ENCODE results near the gene PSME3. TPM values are rescaled to one million over a fixed set of nuclear protein-coding genes. Genes with fewer than 3 reads are reported as not detected.

Gene PSME3
- polyA plus RNA-seq, 1 of the 3 experiments (the other 2 are of a cell fraction), result 139 TPM

DNA sequence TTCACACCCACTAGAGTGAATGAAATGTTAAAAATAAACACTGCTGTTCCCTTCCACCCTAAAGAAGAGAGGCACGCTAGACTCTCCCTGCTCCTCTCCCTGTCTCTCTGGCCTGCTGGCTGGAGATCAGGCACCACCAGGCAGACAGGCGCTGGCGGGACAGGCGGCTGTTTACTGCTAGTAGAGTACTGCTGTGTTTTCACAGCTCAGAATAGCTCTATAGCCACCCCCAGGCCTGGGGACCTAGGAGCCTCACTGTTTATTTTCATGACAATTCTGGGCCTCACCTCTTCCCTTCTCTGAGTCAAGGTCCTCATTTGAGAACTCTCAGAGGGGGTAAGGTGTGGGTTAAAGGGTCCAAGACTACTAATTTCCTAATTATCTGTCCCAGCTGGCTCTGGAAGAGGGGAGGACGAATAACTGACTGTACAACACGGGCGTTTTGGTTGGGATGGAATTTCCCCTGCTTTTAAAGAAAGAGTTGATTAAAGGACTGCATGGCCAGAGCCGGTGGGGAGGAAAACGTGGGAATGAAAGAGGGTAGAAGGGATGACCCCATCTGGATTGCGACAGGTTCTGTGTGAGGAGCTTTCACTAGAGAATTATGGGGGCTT lies 58.4 kb downstream of the PSME3 start:
- ChIA-PET POLR2A (no interaction called here), CTCF (no interaction called here)
- no peaks in the 10 kb centered on the region for H3K9me2 ChIP-seq
- H3F3A ChIP-seq (replicated peaks; ENCODE audit: insufficient read depth), result peaks cover 6% of the 10 kb centered on the region
- 72% methylated on average over 10 of the region's 10 CpGs for WGBS (ENCODE audit: low lambda C conversion rate)
- H3K4me2 ChIP-seq, result no peak overlapping the region
- no peaks in the 10 kb centered on the region; the same call in 1 of the 2 replicates for H3K27me3 ChIP-seq (ENCODE audit: insufficient read depth)
- H2AFZ ChIP-seq (ENCODE audit: low read depth), result no peak overlapping the region
- H3K79me2 ChIP-seq (ENCODE audit: insufficient read depth), result no peaks in the 10 kb centered on the region
- no peaks in the 10 kb centered on the region for H3K36me3 ChIP-seq (replicated peaks in 1 of 2; ENCODE audit: control insufficient read depth in 1 of 2, insufficient read depth in 2 of 2, low read length in 1 of 2)
- H3K4me3 ChIP-seq (ENCODE audit: low read depth in 2 of 2, low read length in 1 of 2), result no peak overlapping the region
- no peak overlapping the region for H3K27ac ChIP-seq (ENCODE audit: low read depth in 2 of 2, low read length in 1 of 2)
- H3K9me3 ChIP-seq, result no peaks in the 10 kb centered on the region
- TF ChIP-seq FOXJ3 (CRISPR knock-in tag; IDR thresholded peaks at IDR 0.05), result no peak
- no peak for TF ChIP-seq RXRA (IDR thresholded peaks at IDR 0.05; ENCODE audit: borderline replicate concordance, low read depth)
- TF ChIP-seq, protein P1, sequence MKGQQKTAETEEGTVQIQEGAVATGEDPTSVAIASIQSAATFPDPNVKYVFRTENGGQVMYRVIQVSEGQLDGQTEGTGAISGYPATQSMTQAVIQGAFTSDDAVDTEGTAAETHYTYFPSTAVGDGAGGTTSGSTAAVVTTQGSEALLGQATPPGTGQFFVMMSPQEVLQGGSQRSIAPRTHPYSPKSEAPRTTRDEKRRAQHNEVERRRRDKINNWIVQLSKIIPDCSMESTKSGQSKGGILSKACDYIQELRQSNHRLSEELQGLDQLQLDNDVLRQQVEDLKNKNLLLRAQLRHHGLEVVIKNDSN (IDR thresholded peaks at IDR 0.05; ENCODE audit: borderline replicate concordance, low read depth), result no peak
- no peak for TF ChIP-seq GATA2 (CRISPR knock-in tag; IDR thresholded peaks at IDR 0.05)
- TF ChIP-seq, protein P2, sequence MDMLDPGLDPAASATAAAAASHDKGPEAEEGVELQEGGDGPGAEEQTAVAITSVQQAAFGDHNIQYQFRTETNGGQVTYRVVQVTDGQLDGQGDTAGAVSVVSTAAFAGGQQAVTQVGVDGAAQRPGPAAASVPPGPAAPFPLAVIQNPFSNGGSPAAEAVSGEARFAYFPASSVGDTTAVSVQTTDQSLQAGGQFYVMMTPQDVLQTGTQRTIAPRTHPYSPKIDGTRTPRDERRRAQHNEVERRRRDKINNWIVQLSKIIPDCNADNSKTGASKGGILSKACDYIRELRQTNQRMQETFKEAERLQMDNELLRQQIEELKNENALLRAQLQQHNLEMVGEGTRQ (IDR thresholded peaks at IDR 0.05; ENCODE audit: borderline replicate concordance, low read depth, low read length), result no peak
- TF ChIP-seq, protein P3, sequence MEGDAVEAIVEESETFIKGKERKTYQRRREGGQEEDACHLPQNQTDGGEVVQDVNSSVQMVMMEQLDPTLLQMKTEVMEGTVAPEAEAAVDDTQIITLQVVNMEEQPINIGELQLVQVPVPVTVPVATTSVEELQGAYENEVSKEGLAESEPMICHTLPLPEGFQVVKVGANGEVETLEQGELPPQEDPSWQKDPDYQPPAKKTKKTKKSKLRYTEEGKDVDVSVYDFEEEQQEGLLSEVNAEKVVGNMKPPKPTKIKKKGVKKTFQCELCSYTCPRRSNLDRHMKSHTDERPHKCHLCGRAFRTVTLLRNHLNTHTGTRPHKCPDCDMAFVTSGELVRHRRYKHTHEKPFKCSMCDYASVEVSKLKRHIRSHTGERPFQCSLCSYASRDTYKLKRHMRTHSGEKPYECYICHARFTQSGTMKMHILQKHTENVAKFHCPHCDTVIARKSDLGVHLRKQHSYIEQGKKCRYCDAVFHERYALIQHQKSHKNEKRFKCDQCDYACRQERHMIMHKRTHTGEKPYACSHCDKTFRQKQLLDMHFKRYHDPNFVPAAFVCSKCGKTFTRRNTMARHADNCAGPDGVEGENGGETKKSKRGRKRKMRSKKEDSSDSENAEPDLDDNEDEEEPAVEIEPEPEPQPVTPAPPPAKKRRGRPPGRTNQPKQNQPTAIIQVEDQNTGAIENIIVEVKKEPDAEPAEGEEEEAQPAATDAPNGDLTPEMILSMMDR (IDR thresholded peaks at IDR 0.05), result no peak
- no peak for TF ChIP-seq RCOR1 (IDR thresholded peaks at IDR 0.05; ENCODE audit: low read length)
- TF ChIP-seq SMC3 (IDR thresholded peaks at IDR 0.05; ENCODE audit: low read depth, low read length), result no peak
- no peaks in the 10 kb centered on the region for H4K20me1 ChIP-seq (ENCODE audit: insufficient read depth)
- no peak overlapping the region for H3K9ac ChIP-seq
- no peak for DNase-seq
- H3K4me1 ChIP-seq (ENCODE audit: control insufficient read depth in 1 of 2, insufficient read depth in 2 of 2, low read depth in 1 of 2, low read length in 1 of 2), result no peaks in the 10 kb centered on the region

DNA sequence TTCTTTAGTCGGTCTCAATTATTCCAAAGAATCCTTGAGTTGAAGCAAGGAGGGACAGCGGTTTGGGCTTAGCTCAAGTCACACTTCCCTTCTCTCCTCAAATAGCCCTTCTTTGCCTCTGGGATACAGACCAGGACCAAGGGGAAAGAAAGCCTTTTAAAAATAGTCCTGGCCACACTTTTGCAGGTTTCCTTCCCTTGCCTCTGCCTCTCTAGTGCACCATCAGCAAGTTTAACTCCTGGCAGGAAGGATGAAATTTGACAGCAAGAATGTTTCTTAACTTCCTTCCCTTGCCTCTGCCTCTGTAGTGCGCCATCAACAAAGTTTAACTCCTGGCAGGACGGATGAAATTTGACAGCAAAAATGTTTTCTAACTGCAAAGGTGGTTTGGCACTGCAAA lies 60.2 kb downstream of the PSME3 start:
- Histone ChIP-seq H3K9ac (no peak overlapping the region), H4K20me1 (ENCODE audit: insufficient read depth) (no peaks in the 10 kb centered on the region), H3K4me1 (ENCODE audit: control insufficient read depth in 1 of 2, insufficient read depth in 2 of 2, low read depth in 1 of 2, low read length in 1 of 2) (no peaks in the 10 kb centered on the region), H3K4me3 (ENCODE audit: low read depth in 2 of 2, low read length in 1 of 2) (no peak overlapping the region), H3F3A (replicated peaks; ENCODE audit: insufficient read depth) (peaks cover 6% of the 10 kb centered on the region), H3K36me3 (replicated peaks in 1 of 2; ENCODE audit: control insufficient read depth in 1 of 2, insufficient read depth in 2 of 2, low read length in 1 of 2) (no peaks in the 10 kb centered on the region), H3K27me3 (ENCODE audit: insufficient read depth) (no peaks in the 10 kb centered on the region; the same call in 1 of the 2 replicates), H3K4me2 (0 out of 2 replicates have a peak overlapping the region, but pooled peaks have one; percentile 5), H3K79me2 (ENCODE audit: insufficient read depth) (no peaks in the 10 kb centered on the region), H3K9me3 (no peaks in the 10 kb centered on the region), H3K27ac (ENCODE audit: low read depth in 2 of 2, low read length in 1 of 2) (no peak overlapping the region), H2AFZ (ENCODE audit: low read depth) (0 out of 2 replicates have a peak overlapping the region, but pooled peaks have one; percentile 22), H3K9me2 (no peaks in the 10 kb centered on the region)
- ChIA-PET POLR2A (no interaction called here), CTCF (no interaction called here)
- no peak for DNase-seq
- 50% methylated on average over 4 of the region's 4 CpGs for WGBS (ENCODE audit: low lambda C conversion rate)
- TF ChIP-seq RXRA (IDR thresholded peaks at IDR 0.05; ENCODE audit: borderline replicate concordance, low read depth) (no peak), TCF12 (IDR thresholded peaks at IDR 0.05) (no peak), GATA2 (CRISPR knock-in tag; IDR thresholded peaks at IDR 0.05) (no peak), EP300 (IDR thresholded peaks at IDR 0.05; ENCODE audit: borderline replicate concordance in 1 of 2, low read depth in 1 of 2, low read length in 1 of 2) (no peak), TEAD4 (IDR thresholded peaks at IDR 0.05; ENCODE audit: borderline replicate concordance, insufficient read depth) (no peak), NFIC (IDR thresholded peaks at IDR 0.05; ENCODE audit: borderline replicate concordance) (no peak), RAD21 (IDR thresholded peaks at IDR 0.05; ENCODE audit: low read length) (no peak)
- TF ChIP-seq, protein P3 (IDR thresholded peaks at IDR 0.05), result no peak
- TF ChIP-seq, protein P2 (IDR thresholded peaks at IDR 0.05; ENCODE audit: borderline replicate concordance, low read depth, low read length), result no peak
- TF ChIP-seq, protein P4, sequence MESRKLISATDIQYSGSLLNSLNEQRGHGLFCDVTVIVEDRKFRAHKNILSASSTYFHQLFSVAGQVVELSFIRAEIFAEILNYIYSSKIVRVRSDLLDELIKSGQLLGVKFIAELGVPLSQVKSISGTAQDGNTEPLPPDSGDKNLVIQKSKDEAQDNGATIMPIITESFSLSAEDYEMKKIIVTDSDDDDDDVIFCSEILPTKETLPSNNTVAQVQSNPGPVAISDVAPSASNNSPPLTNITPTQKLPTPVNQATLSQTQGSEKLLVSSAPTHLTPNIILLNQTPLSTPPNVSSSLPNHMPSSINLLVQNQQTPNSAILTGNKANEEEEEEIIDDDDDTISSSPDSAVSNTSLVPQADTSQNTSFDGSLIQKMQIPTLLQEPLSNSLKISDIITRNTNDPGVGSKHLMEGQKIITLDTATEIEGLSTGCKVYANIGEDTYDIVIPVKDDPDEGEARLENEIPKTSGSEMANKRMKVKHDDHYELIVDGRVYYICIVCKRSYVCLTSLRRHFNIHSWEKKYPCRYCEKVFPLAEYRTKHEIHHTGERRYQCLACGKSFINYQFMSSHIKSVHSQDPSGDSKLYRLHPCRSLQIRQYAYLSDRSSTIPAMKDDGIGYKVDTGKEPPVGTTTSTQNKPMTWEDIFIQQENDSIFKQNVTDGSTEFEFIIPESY (IDR thresholded peaks at IDR 0.05; ENCODE audit: borderline replicate concordance, low read depth), result no peak
- TF ChIP-seq, protein P5, sequence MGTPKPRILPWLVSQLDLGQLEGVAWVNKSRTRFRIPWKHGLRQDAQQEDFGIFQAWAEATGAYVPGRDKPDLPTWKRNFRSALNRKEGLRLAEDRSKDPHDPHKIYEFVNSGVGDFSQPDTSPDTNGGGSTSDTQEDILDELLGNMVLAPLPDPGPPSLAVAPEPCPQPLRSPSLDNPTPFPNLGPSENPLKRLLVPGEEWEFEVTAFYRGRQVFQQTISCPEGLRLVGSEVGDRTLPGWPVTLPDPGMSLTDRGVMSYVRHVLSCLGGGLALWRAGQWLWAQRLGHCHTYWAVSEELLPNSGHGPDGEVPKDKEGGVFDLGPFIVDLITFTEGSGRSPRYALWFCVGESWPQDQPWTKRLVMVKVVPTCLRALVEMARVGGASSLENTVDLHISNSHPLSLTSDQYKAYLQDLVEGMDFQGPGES (IDR thresholded peaks at IDR 0.05; ENCODE audit: low read depth, low read length), result no peak
